HL-60/S4 treated with retinoic acid at 250 ng/mL for 4 days and 3 days (cell line): Measurements from ENCODE around the gene RAB17.
"Not testable (repeated sequence)": the region's sequence is repeated elsewhere in the genome, so short reads cannot be mapped to it uniquely, and the experiment has no call there.

Experiments used
- in situ Hi-C: fragments of 300-500 bp; cut with MboI; formaldehyde crosslinking; loops from 2 replicates; pipeline ENCODE4 v1.7.0; 2022; ENCODE audit warnings: low sequenced_read_pairs

Gene RAB17

DNA sequence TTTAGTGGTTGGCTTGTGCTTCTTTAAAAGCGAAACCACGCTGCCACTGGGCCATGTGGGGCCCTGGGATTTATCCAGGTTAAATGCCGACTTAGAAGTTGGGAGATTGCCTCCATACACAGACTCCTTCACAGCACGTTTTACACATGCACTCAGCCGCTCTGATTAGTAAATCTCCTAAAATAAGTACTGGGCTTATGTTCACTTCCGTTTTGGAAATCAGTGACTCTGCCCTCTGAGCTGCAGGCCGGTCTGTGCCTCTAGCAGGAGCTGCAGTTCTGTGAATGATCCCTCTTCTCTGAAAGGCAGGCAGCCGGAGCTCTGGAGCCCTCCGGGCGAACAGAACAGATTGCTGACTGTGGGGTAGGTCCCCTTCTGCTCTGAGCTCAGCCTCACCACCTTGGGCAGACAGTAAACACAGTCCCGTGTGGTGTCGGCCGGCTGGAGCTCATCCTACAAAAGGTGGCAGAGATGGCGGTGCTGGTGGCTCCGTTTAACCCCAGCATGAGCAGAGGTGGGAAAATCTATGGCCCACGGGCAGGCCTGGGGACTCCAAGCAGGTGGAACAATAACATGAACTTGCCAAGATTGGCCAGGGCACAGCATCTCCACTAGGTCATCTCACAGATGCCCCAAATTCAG is 9.8 kb upstream of the RAB17 start:
- in situ Hi-C loops: no loop called here

DNA sequence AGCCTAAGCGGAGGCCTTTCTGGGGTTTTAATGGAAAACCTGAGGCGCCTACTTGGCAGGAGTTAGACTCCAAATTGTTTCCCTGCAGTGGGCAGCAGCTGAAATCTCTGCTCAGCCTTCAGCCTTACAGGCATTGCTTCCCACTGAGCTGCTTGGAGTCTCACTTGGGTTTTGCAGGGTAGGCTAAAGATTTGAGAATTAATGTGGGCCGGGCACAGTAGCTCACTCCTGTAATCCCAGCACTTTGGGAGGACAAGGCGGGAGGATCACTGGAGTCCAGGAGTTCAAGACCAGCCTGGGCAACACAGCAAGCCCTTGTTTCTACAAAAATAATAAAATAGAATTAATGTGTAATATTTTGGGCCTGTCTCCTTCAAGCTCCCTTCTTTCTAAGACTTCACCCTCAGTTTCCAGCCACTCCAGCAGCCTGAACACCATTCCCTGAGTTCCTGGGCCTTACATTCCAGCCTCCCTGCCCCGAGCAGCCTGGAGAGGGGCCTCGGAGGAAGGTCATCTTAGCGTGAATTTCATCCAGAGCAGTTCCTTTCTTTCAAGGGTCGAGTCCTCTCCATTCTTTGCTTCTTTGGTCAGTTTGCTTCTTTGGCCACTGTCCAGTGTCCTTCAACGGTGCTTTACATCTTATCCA is 9.1 kb upstream of the RAB17 start:
- in situ Hi-C loops: no loop called here

DNA sequence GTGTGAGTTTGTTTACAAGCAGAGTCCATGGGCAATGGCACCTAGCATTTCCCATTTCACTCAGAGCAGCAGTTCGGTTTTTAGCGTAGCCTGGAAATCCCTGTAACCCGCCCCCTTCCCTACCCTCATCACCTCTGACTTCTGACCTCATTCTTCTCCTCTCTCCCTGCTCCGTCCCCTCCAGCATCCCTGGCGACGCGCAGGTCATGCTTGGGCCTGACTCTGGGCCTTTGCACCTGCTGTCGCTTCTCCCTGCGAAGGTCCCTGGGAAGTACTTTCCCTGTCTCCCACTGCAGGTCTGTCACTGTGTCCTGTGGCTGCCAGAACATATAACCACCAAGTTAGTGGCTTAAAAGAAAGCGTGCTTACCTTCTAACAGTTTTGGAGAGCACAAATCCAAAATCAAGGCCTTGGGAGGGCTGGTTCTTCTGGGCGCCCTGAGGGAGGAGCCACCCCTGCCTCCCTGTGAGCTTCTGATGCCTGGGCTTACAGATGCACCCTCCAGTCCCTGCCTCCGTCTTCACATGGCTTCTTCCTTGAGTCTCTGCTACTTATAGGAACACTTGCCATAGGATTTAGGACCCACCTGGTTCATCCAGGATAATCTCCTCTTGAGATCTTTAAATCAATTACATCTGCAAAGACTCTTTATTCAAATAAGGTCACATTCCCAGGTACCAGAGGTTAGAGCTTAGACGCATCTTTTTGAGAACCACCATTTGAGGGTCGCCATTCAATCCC is 8.1 kb upstream of the RAB17 start:
- in situ Hi-C loops: no loop called here

DNA sequence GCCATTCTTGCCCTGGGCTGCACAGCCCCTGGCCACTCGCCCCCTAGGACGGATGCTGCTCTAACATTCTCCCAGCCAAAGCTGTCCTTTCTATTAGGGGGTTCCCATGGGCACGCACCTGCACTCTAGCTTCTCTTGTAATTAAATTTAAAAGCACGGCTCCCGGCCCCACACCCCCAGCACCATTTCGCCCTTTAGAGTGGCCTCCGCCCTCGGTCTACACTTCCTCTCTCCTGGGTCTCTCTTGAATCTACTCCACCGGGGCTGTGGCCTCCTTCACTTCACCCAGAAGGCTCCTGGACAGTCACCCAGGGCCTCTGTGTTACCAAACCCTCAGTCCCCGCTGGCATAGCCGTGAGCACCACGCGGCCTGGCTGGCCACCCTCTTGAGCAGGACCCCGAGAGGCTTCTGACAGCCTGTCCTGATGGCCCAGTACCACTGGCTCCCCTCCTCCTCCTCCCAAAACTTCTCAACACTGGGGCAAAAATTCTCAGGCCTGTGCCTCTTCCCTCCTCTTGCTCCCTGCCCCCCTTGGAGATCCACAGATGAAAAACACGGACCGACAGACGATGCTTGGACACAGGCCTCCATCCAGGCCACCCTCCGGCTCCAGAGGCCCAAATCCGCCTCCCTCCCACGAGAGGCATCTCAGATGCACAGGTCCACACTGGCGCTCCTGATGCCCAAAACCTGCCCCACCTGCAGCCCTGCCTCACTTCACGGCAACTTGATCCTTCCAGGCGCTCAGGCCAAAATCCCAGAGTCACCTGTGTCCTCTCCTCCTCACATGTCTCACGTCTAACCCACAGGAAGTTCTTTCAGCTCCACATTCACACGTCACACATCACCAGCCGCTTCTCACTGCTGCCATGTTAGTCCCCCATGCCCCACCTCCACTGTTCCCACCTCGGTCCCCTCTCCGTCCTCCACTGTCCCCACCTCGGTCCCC is 6.9 kb upstream of the RAB17 start:
- in situ Hi-C loops: no loop called here

DNA sequence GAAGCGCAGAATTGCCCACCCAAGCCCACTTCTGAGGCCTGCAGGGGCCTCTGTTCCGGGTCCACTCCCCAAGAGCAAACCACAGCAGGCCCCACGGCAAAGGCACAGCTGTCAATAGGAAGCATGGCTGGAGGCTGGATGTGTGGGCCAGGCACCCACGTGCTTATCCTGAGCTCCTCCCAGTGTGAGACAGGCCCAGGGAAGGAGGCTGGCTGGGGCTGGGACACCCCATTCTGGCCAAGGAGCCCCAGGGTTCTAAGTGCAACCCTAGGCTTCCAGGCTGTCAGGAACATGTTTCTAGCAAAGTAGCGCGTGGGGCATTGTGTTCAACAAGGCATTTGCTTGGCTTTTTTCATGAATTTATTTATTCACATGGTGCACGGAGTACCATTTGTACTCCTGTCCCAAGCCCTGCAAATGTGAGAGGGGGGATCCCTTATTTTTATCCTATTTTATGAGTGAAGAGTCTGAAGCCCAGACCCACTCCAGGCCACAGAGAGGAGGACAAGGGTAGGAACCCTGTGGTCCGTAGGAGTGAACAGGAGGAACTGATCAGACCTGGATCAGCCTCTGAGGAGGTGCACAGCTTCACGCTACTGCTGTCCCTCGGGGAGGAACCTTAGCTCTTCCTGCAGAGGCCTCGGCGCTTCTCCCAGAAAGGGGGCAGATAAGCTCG is 6.1 kb upstream of the RAB17 start:
- in situ Hi-C loops: no loop called here

DNA sequence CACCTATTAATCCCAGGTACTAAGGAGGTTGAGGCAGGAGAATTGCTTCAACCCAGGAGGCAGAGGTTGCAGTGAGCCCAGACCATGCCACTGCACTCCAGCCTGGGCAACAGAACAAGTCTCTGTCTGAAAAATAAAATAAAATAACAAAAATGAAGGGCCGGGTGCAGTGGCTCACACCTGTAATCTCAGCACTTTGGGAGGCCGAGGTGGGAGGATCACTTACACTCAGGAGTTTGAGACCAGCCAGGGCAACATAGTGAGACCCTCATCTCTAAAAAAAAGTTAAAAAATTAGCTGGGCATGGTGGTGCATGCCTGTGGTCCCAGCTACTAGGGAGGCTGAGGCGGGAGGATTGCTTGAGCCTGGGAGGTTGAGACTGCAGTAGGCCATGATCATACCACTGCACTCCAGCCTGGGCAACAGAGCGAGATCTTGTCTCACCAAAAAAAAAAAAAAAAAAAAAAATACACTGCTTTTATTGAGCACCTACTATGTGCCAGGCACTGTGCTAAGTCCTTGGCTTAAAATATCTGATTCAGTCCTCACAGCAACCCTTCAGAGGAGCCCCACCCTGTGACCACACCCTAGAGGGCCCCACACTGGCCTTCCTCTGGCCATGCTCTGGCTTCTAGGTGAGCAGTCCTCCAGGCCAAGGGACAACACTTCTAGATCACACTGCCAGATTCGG is 5.4 kb upstream of the RAB17 start:
- in situ Hi-C loops: not testable (repeated sequence)

DNA sequence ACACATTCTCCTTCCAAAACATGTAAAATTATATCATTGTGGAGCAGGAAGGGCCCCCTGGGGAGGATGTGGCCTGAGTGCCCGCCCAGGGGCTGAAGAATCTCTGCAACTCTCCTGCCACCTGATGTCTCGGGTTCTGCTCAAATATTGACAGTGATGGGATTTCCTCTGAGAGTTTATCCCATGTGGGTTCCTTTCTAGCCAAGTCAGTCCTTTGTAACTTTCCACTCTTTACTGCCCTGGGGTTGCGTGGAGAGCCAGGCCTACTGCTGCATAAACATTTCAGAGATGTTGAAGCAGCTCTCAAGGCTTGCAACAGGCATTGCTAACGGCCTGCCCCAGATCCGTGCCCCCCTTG is 4.0 kb upstream of the RAB17 start:
- in situ Hi-C loops: no loop called here

DNA sequence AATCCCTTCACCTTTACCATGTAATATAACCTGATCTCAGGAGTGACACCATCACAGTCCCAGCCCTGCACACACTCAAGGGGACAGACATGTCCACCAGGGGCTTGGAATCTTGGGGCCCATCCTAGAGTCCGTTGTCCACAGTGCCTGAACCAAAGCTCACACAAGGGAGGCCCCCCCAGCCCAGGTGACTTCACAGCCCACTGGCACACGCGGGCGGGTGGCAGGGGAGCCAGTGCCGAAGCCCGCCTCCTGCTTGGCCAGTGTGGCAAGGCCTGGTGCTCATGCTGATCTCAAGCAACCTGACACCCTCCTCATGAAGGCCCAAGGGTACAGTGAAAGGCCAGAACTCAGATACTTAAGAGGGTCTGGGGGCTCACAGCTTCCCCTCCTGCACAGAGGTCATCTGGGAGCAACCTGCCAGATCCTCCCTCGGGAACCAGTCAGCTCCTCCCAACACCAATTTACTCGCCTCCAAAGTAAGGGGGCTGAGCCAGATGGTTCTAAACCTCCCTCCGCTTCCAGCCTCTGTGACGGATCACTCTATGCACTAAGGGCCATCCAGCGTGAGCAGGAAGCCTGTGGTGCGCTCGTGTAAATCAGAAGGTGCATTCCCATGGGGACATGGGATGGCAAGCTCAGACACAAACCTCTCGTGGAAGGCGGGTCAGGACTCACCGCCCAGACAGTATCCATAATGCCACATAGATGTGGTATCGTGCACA is 3.2 kb upstream of the RAB17 start:
- in situ Hi-C loops: no loop called here

DNA sequence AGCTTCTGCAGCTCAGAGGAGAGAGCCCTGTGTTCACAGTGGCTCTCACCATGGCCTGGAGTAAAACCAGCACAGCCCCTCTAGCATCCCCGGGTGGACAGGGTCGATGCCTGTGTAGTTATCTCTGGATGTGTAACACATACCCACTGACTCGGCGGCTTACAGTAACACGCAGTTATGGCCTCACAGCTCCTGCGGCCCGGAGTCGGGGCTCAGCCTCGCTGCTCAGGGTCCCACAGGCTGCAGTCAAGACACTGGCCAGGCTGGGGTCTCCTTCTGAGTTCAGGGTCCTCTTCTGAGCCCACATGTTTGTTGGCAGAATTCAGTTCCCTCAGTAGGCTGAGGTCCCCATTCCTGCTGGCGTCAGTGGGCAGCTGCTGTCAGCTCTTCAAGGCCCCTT is 2.5 kb upstream of the RAB17 start:
- in situ Hi-C loops: no loop called here

DNA sequence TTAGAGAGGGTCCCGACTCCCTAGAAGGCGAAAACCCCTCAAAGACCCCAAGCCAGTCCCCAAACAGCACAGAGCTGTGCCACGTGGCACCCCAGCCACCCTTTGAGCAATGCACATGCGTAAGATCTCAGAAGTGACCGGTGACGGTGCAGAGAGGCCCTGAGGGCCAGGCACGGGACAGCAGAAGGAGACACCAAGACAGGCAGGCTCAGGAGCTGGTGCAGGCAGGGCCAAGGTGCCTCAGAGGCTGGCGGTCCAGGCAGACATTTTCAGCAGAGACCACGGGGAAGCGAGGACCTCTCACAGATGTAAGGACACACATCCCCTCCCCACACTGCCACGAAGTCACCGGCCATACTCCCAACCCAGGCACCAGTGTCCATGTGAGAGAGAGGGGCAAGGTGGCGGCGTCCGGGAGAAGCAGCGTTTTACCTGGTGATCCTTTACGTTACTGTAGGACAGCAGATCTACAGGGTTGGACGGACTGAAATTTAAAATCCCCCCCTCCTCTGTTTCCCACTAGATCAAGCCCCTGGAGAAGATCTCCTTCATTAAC is 2.0 kb upstream of the RAB17 start:
- in situ Hi-C loops: no loop called here

DNA sequence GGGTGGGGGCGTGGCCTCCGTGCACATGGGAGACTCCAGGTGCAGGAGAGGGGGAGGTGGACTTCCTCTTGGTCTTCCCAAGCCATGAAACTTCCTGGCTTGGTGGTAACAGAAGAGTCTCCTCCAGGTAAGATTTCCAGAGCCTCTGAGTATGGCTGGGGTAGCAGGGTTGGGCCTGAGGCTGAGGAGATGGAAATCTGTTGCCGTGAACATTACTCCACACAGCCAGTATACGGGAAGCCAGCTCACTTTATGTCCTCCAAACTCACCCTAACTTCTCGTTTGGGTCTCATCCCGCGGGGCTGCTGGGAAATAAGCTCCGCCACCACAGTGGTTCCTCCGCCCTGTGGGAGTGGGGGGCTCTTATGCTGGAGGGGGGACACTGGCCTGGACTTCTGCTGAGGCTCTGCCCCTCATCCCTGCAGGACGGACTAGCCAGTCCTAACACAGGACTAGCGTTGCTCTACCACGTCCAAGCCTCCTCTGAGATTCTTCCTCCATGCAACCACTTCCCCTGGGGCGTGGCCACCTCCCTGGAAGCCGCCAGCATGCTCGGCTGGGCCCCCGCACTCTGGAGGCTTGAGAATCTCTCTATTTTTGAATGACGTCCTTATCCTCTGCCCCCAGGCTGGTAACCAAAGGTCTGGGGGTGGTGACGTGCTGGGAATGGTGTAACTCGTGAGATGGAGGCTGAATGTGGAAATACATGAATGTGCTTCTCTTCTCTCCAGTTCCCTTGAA is 777 bp upstream of the RAB17 start:
- in situ Hi-C loops: no loop called here

DNA sequence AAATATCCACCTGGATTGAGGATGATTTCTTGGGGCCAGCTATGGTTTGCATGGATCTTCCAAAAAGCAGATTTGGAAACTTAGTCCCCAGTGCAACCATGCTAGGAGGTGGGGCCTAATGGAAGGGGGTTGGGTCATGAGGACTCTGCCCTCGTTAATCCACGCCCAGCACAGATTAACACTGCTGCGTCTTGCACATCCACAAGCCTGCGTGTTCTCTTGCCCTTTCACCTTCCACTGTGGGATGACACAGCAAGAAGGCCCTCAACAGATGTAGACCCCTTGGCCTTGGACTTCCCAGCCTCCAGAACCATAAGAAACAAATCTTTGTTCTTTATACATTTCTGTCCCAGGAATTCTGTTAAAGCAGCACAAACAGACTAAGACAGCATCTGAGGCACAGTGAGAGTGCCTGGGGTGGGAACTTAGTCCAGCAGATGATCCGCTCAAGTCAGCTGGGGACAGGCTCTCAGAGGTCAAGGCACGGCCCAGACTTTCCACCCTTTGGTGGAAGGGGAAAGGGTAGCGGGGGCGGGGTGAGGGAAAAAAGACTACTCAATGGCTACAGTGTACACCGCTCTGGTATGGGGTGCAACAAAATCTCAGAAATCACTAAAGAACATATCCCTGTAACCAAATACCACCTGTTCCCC is 2.4 kb downstream of the RAB17 start:
- in situ Hi-C loops: no loop called here

DNA sequence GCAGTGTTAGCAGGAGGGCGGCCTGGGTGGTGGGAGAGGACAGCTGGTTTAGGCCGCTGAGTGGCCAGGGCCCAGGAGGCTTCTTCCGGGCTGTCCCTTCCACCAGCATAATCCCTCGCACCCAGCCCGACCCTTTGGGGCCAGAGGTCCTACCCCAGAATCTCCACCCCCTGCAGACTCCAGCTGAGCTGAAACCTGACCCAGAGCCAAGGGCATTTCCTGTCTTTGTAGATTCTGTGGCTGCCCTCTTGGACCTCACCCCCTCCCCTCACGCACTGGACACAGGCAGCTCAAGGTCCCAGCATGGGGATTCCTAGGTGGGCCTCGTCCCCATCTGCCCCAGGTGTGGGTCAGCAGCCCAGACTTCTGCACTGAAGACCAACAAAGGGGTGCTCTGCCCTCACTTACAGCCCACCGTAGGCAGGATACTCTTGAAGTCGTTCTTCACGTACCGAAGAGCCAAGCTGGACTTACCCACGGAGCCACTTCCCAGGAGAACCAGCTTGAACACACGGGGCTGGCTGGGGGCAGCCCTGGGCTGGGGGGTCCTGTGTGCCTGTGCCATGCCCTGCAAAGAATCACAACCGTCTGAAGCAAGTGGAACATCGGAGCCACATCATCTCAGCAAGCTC is 4.8 kb downstream of the RAB17 start:
- in situ Hi-C loops: no loop called here

DNA sequence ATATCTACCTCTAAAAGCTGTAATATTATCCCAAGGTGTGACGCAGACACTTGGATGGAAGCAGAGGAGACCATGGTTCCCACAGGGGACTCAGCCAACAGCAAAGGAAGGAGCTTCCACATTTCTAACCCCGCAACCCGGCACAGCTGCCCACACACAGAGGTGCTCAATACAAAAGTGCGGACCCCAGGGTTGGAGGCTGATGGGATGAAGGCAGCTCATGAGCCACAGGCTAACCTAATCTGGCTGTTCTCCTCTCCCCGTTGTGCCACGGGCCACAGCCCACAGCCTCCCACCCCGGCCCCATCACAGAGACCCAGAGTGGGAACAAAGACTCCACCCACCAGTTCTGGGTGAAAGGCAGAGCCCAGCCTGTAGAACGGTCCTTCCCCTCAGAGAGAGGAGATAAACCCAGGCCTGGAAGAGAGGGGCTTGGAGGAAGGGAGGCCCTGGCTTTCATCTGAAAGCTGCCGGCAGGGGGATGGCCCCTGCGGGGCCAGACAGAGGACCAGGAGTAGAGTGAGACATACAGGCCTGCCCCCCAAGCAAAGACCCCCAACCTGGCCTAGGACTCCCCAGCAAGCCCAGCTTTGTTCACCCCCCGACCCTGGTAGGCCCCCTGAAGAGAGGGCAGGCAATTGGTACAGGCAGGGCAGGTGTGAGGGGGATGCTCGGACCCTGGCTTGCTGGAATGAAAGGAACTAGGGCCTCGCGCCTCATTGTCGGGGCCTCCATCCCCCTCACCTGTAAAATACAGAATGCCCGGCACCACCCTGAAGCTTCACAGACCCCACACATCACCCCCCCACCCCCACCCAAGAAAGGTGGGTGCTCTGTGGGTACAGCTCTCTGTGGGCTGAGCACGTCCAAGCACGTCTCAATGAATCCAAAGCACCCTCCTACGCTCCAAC is 6.9 kb downstream of the RAB17 start:
- in situ Hi-C loops: no loop called here

DNA sequence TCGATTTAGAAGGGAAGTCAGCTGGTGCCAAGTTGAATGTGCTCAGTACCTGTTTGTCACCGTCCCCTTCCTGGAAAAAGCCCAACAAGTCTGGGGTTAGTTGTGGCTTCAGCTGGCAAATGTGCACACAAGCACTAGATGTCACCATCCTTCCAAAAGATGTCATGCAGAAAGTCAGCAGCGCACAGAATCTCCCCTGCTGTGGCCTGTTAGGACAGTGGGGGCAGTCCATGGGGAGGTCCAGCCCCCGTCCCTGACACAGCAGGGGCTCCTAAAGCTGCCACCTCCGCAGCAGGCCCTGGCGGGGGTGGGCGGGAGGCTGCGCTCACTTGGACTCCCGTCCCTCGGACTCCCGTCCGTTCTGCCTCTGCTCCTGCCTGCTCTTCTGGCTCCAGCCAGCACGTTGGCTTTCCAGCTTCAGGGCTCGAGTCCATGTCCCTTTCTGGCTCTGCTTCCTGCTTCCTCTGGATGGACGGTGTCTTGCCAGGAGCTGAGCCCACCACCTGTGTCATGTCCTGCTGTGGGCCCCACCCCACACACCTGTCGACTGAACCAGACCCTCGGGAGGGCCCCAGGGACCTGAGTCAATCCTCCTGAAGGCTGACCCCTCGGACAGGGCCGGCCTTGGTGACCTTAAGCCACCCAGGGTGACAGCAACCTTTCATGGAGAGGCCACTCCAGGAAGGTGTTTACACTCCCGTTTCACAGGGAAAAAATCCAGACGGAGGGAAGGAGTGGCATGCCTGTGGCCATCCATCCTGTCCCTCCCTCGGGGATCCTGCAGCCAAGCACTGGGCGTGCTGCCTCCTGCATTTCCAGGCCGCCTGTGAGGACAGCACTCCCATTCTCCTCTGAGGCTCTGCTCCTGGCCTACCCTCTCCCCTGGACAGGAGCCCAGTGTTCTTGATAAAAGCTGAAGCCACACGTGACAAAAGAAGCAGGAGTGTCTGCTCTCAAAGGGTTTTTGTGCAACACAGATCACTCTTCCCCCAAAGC is 8.5 kb downstream of the RAB17 start:
- in situ Hi-C loops: no loop called here
